SH-SY5Y (cell line): ENCODE results near the gene NT5M.

ENCODE experiments used
- GATA2 ChIP-seq: IDR thresholded peaks from 2 replicates; pipeline ENCODE4 v1.6.1; 2011; ENCODE audit warnings: mild to moderate bottlenecking, low read depth, low read length
- GATA3 ChIP-seq: IDR thresholded peaks from 2 replicates; pipeline ENCODE4 v1.6.1; 2011; ENCODE audit warnings: low read depth, mild to moderate bottlenecking, low read length, moderate library complexity

GRCh38 chr17:17347956-17348871, 45.0 kb downstream of the NT5M start:
- no peak for TF ChIP-seq GATA2
- no peak for TF ChIP-seq GATA3
